Measurements from ENCODE around the gene AUTS2.

- no peak for TF ChIP-seq ZNF274 (IDR thresholded peaks at IDR 0.05; ENCODE audit: low read length)
- TF ChIP-seq ZNF274 (tag by site-specific recombination; IDR thresholded peaks at IDR 0.05; ENCODE audit: borderline replicate concordance), result no peak
- TF ChIP-seq, protein P1, sequence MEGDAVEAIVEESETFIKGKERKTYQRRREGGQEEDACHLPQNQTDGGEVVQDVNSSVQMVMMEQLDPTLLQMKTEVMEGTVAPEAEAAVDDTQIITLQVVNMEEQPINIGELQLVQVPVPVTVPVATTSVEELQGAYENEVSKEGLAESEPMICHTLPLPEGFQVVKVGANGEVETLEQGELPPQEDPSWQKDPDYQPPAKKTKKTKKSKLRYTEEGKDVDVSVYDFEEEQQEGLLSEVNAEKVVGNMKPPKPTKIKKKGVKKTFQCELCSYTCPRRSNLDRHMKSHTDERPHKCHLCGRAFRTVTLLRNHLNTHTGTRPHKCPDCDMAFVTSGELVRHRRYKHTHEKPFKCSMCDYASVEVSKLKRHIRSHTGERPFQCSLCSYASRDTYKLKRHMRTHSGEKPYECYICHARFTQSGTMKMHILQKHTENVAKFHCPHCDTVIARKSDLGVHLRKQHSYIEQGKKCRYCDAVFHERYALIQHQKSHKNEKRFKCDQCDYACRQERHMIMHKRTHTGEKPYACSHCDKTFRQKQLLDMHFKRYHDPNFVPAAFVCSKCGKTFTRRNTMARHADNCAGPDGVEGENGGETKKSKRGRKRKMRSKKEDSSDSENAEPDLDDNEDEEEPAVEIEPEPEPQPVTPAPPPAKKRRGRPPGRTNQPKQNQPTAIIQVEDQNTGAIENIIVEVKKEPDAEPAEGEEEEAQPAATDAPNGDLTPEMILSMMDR (tag by site-specific recombination; IDR thresholded peaks at IDR 0.05), result no peak
- TF ChIP-seq, protein P2, sequence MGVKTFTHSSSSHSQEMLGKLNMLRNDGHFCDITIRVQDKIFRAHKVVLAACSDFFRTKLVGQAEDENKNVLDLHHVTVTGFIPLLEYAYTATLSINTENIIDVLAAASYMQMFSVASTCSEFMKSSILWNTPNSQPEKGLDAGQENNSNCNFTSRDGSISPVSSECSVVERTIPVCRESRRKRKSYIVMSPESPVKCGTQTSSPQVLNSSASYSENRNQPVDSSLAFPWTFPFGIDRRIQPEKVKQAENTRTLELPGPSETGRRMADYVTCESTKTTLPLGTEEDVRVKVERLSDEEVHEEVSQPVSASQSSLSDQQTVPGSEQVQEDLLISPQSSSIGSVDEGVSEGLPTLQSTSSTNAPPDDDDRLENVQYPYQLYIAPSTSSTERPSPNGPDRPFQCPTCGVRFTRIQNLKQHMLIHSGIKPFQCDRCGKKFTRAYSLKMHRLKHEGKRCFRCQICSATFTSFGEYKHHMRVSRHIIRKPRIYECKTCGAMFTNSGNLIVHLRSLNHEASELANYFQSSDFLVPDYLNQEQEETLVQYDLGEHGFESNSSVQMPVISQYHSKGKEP (tag by site-specific recombination; IDR thresholded peaks at IDR 0.05), result no peak
- TF ChIP-seq ZNF530 (tag by site-specific recombination; IDR thresholded peaks at IDR 0.05; ENCODE audit: low read depth), result no peak
Measured at GRCh38 chr7:70752794-70753241, 1154.5 kb downstream of the AUTS2 start.
